Measurements from ENCODE around the gene ZFP36L1.
A peak's percentile ranks its signal among the peaks of the same experiment; 100 is the strongest.

Gene ZFP36L1

GRCh38 chr14:68816183-68816942, 23.5 kb upstream of the ZFP36L1 start:
- peak; percentile 90 for DNase-seq (ENCODE audit: low read depth)

- no peak for DNase-seq (ENCODE audit: low read depth)
Observed at GRCh38 chr14:68815298-68816182, 22.7 kb upstream of the ZFP36L1 start.

- peak; percentile 66 for DNase-seq (ENCODE audit: low read depth)
Observed at GRCh38 chr14:68814539-68815297, 21.9 kb upstream of the ZFP36L1 start.

GRCh38 chr14:68814238-68814538, 21.3 kb upstream of the ZFP36L1 start:
- no peak for DNase-seq (ENCODE audit: low read depth)

DNA sequence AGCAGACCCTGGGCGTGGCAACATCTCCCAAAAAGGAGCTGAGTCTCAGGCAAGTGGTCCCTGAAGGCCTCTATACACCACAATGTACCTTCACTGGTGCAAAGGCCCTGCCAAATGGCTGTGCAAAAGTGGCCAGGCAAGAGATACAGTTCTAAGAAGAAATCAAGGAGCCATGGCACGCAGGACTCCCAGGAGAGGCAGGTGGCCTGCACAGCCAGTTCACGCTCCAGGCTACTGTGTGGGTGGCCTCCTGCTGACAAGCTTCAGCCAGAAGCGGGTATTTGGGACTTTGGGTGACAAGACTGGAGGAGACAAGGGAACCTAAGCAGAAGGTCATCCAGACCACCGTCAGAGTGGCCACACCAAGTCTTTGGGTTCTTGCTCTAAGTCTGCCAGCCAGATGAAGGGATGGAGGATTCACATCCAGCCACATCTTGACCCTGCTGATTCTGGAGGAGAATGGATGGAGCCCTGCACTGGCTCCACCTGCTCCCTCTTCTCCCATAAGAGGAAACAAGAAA, 20.5 kb upstream of the ZFP36L1 start:
- no peak for DNase-seq (ENCODE audit: low read depth)

DNA sequence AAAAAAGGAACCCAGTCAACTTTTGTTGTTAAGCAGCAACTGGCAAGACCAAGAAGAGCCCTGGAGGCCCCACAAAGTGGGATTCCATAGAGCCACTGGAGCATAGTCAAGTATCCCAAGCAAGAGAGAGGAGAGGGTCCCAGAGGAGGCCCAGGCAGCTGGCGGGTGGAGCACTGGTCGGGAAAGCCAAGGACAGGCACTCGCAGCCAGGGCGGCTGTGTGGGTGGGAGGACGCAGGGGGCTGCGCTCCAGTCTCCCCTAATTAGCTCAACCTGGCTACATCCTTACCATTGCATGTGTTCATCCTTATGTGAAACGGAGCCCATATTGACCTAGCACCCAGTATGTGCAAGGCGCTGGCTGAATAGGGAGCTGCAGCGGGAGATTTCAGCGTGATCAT, 18.3 kb upstream of the ZFP36L1 start:
- DNase-seq (ENCODE audit: low read depth): no peak

DNA sequence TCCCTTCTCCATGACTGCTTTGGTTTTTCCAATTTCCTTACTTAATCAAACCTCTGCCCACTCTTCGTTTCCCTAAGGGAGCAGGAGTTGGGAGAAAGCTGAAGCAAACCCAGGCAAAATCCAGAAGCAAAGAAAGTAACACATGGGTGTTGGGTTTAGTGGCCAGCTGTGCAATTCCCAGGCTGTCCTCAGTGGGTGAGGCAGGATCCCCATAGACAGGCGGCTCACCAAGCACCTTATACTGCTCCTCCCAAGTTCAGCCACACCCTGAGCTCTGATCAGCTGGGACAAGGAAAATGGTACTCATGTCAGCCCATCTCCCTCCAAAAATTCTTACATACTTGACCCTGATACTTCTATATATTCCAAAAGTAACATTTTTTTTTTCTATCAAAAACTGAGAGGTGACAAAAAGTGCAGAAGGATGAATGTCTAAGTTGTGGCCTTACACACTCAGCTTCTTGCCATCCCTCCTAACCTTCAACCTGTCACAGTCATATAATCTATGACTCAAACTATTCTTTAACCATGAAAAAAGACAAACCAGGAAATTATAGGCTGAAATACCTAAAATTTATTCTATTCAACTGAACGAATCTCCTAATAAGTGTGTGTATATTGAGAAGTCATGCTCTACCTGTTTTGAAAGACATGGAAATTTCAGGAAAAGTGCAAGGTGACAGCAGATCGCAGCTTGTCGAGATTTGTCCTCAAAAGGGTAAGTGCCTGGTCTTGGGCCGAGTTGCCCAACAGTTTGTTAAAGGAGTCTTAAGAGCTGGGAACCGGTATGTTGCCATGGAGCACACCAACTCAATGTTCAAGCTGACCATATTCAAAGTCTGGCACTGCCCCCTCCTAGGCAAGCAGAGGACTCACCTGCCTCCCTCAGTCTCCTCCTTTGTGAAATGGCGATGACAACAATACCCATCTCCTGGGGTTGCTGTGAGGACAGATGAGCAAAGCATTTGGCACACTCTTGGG, 17.6 kb upstream of the ZFP36L1 start:
- DNase-seq (ENCODE audit: low read depth): no peak

DNA sequence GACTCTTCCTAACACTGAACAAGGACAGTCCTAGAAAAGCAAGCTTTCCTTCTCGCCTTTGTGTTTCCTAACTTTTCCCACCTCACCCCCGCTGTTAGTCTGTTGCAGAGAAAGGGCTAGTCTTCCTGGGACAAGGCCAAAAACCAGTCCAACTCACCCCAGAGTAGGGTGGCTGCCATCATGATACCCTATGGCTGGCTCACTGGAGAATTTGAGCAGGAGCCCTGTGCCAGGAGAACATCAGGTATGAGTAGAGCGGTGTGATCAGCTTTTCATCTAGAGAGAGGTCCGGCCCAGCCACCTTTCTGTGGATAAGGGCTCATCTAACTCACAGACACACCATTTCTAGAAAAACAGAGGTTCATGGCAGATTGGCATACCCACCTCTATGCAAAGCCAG, 16.7 kb upstream of the ZFP36L1 start:
- no peak for DNase-seq (ENCODE audit: low read depth)

- DNase-seq (ENCODE audit: low read depth): no peak
Observed at GRCh38 chr14:68808696-68809480, 16.0 kb upstream of the ZFP36L1 start.

DNA sequence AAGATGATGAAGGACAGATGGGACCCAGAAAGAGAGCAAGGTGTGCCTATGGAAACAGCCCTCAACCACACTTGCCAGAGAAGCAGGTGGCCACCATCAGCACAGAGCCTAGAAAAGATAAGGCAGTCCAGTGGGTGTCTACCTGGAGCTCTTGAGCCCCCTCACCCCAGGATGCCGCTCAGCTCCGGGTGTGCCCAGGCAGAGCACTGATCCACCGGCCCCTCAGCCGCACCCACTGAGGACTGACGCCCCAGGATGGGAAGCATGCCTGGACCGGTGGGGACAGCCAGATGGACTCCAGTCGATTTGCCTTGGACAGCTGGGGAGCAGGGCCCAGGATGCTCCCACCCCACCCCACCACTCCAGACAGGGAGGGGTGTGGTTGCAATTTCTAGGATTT, 15.1 kb upstream of the ZFP36L1 start:
- DNase-seq (ENCODE audit: low read depth): no peak

- peak; percentile 79 for DNase-seq (ENCODE audit: low read depth)
Observed at GRCh38 chr14:68807148-68807600, 14.3 kb upstream of the ZFP36L1 start.

GRCh38 chr14:68806526-68807147, 13.8 kb upstream of the ZFP36L1 start:
- DNase-seq (ENCODE audit: low read depth): no peak

- DNase-seq (ENCODE audit: low read depth): no peak
Observed at GRCh38 chr14:68805414-68805813, 12.5 kb upstream of the ZFP36L1 start.

- DNase-seq (ENCODE audit: low read depth): no peak
Observed at GRCh38 chr14:68801631-68802030, 8.8 kb upstream of the ZFP36L1 start.

- no peak for DNase-seq (ENCODE audit: low read depth)
Observed at GRCh38 chr14:68800953-68801352, 8.1 kb upstream of the ZFP36L1 start.

- peak; percentile 42 for DNase-seq (ENCODE audit: low read depth)
Observed at GRCh38 chr14:68800390-68800789, 7.5 kb upstream of the ZFP36L1 start.

DNA sequence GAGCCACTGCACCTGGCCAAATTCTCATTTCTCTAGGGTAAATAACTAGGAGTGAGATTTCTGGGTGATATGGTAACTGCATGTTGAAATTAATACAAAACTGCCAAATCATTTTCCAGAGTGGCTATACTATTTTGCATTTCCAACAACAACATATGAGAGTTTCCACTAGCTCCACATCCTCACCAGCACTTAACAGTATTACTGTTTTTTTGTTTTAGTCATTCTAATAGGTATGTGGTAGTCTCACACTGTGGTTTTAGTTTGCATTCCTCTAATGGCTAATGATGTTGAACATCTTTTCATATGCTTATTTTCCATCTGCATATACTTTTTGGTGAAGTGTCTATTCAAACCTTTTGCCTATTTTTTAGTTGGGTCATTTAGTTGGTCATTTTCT, 5.8 kb upstream of the ZFP36L1 start:
- DNase-seq (ENCODE audit: low read depth): no peak

DNA sequence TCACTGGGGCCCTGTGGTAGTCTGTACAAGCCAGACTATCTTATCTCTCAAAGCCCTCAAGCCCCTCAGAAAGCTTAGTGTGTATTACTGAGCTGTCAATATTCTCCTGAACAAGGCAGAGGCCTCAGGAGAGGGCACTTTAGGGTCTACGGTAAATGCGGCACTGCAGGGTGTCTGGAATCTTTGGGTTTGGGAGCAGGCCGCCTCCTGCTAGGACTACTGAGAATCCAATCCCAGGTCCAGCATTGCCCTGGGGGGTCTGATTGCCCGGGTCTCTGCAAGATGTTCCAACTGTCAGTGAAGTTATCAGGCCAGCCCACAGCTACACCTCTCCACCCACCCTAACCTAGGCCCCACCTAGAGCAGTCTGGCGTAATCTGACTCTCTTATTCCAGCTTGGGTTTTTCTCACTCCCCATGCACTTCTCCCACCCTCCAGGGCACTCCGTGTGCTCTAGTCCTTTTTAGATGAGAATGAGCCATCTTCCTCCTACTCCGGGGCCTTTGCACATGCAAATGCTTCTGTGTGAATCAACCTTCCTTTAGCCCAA, 4.3 kb upstream of the ZFP36L1 start:
- no peak for DNase-seq (ENCODE audit: low read depth)

GRCh38 chr14:68796418-68797101, 3.7 kb upstream of the ZFP36L1 start:
- peak; percentile 39 for DNase-seq (ENCODE audit: low read depth)
